Inferior parietal cortex (tissue), 1 donor: ENCODE measurements around the gene KY.
A peak's percentile ranks its signal among the peaks of the same experiment; 100 is the strongest.
"Not testable (repeated sequence)": the region's sequence is repeated elsewhere in the genome, so short reads cannot be mapped to it uniquely, and the experiment has no call there.

Experiments used
- DNase-seq: peaks from one replicate; pipeline ENCODE4 v3.0.0-alpha.2; 2016; ENCODE audit errors: extremely low spot score

Gene KY

GRCh38 chr3:134602440-134602814 is 48.4 kb downstream of the KY start:
- no peak for DNase-seq

GRCh38 chr3:134601539-134602439 is 49.0 kb downstream of the KY start:
- DNase-seq: peak; percentile 67

DNA sequence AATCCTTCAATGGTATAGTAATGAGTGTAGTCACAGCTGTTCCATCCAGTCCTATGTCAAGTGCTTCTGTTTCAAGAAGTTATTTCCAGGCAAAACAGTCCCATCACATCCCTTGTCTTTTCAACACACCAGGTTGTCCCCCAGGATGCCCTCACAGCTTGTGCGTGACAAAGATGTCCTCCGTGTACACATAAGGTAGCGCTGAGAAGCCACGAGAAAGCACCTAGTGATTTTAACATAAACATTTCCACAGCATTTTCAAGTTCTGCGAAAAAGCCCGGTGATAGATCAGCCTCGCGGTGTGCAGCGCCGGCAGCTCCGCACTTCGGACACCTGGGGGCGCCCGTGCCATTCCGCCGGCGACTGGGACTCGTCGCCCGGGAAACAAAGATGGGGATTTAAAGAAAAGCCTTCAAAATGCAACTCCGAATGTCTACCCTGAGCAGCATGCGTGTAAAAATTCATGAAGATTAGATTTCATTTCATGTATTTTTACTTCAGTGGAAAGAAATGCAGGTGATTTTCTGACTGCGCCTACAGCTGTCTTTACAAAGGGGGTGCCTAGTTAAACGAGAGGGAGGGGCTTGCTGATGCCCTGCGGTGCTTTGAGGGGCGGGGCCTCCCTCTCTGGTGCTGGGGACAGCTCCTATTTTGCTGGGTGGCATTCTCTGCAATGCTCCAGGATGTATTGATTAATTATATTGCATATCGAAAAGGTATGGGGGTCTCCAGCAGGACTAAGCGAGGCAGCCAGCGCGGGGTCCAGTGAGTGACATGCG is 49.9 kb downstream of the KY start:
- peak; percentile 82 for DNase-seq

GRCh38 chr3:134600206-134600605 is 50.6 kb downstream of the KY start:
- no peak for DNase-seq

GRCh38 chr3:134598763-134599545 is 51.9 kb downstream of the KY start:
- peak; percentile 61 for DNase-seq

DNA sequence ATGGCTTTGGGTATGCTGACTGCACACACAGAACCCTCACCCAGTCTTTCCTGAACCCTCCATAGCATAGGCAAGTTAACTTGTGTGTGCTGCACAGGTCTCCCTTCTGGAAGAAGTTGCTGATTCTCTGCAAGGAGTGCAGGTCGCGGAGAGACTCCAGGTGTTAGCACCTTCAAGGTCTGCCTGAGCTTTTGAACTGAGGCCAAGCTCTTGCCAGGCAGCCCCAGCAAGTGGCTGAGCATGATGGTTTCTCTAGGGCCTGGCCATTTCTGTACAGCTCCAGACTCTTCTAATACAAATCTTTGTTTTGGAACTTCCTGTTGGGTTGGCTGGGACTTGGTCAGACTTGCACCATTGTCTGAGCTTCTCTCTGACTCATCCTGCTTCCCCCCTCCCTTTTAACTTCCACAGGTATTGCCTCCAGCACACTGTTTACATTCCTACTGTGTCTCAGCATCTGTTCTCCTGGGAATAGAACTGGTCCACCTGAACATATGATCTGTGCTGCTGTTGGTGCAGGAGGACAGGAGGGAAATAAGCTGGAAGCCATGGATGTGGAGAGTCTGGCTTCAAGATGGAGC is 53.3 kb downstream of the KY start:
- DNase-seq: no peak

GRCh38 chr3:134594986-134595385 is 55.8 kb downstream of the KY start:
- DNase-seq: not testable (repeated sequence)

GRCh38 chr3:134594331-134594741 is 56.5 kb downstream of the KY start:
- DNase-seq: no peak

DNA sequence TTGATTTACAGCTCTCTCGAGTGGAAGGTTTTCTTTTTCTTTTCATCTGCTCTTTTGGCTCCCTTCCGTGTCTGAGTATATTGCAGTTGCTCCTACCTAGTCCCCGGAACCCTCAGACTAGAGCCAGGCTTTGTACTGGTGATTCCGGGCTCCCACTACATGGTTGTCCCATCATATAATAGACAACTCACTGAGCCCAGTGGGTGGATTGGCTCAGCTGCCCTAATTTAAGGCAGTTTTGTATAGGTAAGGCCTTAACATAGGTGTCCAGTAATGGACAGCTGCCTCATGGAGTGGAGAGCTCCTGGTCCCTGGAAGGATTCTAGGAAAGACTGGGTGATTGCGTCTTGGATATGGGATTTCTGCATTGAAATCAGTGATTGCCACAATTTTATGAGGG is 58.0 kb downstream of the KY start:
- DNase-seq: no peak

DNA sequence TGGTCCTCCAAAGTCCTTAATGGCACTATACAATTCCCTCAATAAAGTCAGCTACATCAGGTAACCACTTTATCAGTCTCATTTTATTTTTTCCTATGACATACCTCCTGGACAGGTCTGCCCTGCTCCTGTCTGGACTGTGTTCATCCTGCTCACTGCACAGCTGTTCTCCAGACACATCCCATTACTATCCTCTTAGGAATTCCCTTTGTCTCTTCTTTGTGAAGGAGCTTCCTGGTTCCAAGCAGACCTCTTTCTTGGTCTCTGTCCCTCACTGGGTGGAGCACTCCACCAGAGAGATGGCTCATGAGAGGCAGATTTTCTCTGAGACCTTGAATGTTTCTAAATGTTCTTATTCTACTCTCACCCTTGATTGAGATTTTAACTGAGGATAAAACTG is 60.1 kb downstream of the KY start:
- DNase-seq: no peak

- no peak for DNase-seq
These were observed 71.6 kb downstream of the KY start for GRCh38 chr3:134579141-134579665.

- DNase-seq: no peak
These were observed 74.0 kb downstream of the KY start for GRCh38 chr3:134576831-134577230.

GRCh38 chr3:134576426-134576825 is 74.4 kb downstream of the KY start:
- DNase-seq: no peak

GRCh38 chr3:134569899-134570298 is 80.9 kb downstream of the KY start:
- not testable (repeated sequence) for DNase-seq

- no peak for DNase-seq
These were observed 82.0 kb downstream of the KY start for GRCh38 chr3:134568790-134569189.

GRCh38 chr3:134567605-134568004 is 83.2 kb downstream of the KY start:
- no peak for DNase-seq

DNA sequence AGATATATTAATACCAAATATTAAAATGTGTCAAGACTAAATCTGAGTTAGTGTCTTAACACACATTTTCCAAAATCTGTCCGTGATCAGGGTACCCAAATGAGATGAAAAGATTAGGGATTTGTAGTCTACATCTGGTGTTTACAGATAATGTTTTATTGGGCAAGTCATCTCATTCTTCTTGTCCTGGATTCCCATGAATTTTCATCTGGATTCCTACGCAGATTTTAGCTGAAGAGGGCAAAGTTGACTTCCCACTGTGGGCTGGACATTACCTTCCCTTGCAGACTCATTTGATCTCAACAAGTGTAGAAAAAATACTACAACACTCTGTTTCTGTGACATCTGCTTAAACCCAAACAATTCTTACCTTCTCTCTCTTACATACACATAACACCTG is 85.8 kb downstream of the KY start:
- no peak for DNase-seq

GRCh38 chr3:134563601-134564000 is 87.2 kb downstream of the KY start:
- DNase-seq: no peak

- no peak for DNase-seq
These were observed 88.8 kb downstream of the KY start for GRCh38 chr3:134562055-134562454.

GRCh38 chr3:134559591-134559990 is 91.2 kb downstream of the KY start:
- DNase-seq: no peak
